Small intestine (tissue), 16 donors: ENCODE data around the gene MID1. TPM values are rescaled to one million over a fixed set of nuclear protein-coding genes. Genes with fewer than 3 reads are reported as not detected.

ENCODE experiments used
- DNase-seq, 2 donors: peaks; one replicate each; pipeline versions ENCODE4 v3.0.0 to v3.0.0-alpha.2; 2013
- FAIRE-seq: peaks from 2 replicates; lab custom pipeline; 2012; peaks lifted over from hg19 to GRCh38; lab: Jason Lieb, UNC
- H3K27ac ChIP-seq, 3 donors: one replicate each; pipeline ENCODE4 v1.5.1; 2013; ENCODE audit warnings: low read length in 2 of 3, mild to moderate bottlenecking in 2 of 3, control low read depth in 1 of 3, inconsistent platforms in 1 of 3, low read depth in 1 of 3, moderate library complexity in 1 of 3
- H3K27me3 ChIP-seq, 3 donors: one replicate each; pipeline ENCODE4 v1.6.1; 2013; ENCODE audit warnings: low read length in 3 of 3, inconsistent platforms in 1 of 3; ENCODE audit not compliant: control insufficient read depth in 3 of 3, insufficient read depth in 3 of 3
- H3K36me3 ChIP-seq, 3 donors: one replicate each; pipeline ENCODE4 v1.6.1; 2013; ENCODE audit warnings: low read length in 3 of 3, inconsistent platforms in 1 of 3, low read depth in 1 of 3, mild to moderate bottlenecking in 1 of 3, moderate library complexity in 1 of 3; ENCODE audit not compliant: control insufficient read depth in 3 of 3, insufficient read depth in 2 of 3
- H3K4me1 ChIP-seq, 3 donors: one replicate each; pipeline ENCODE4 v1.6.1; 2013; ENCODE audit warnings: low read length in 2 of 3, inconsistent platforms in 1 of 3, low read depth in 1 of 3, mild to moderate bottlenecking in 1 of 3, moderate library complexity in 1 of 3; ENCODE audit not compliant: control insufficient read depth in 3 of 3, insufficient read depth in 2 of 3
- H3K4me3 ChIP-seq, 3 donors: one replicate each; pipeline ENCODE4 v1.5.1; 2013; ENCODE audit warnings: low read length in 3 of 3, control low read depth in 1 of 3, inconsistent platforms in 1 of 3, low read depth in 1 of 3, mild to moderate bottlenecking in 1 of 3, moderate library complexity in 1 of 3
- H3K9me3 ChIP-seq, 2 donors: one replicate each; pipeline ENCODE4 v1.6.1; 2013; ENCODE audit warnings: low read depth in 1 of 2, low read length in 1 of 2; ENCODE audit not compliant: control insufficient read depth in 2 of 2, insufficient read depth in 1 of 2
- WGBS, 3 donors: extraction: QIAGEN DNeasy Blood & Tissue Kit; methylation state at CpG; one replicate each; pipeline ENCODE4 v1.1.7; 2013; 5-methylcytosine and 5-hydroxymethylcytosine counted together
- long read RNA-seq, 10 donors: transcript quantifications; one replicate each; lab custom pipeline, GENCODE V29; 2026
- polyA plus RNA-seq, 4 donors: library from polyadenylated mRNA; stranded (reverse) in 3 of 4; unstranded in 1 of 4; fragments of 200-250 nt in 3 of 4; fragments of 120-200 nt in 1 of 4; gene quantifications; one replicate each; pipeline versions ENCODE4 v1.2.1 to v1.2.3, GENCODE V29; 2013
- donor health status: healthy with polysubstance abuse.
- donor health status: control.
- donor health status: control.
- donor health status: Bipolar disorder and iron deficiency.
- donor health status: healthy.

The MID1 gene
- polyA plus RNA-seq: 10 to 100 TPM in 1 of 4 donors, 1 to 10 TPM in 3; 1.9 to 11.6 (median 4.6) TPM
- long read RNA-seq, donor 1, full-length matches to known transcripts: 4 of 4 reads
- long read RNA-seq, donor 1, partial matches to known transcripts: 0 of 4 reads
- long read RNA-seq, donor 1, other reads (novel, unspliced or antisense): 0 of 4 reads
- long read RNA-seq, donor 2, full-length matches to known transcripts: 1 of 1 reads
- long read RNA-seq, donor 2, partial matches to known transcripts: 0 of 1 reads
- long read RNA-seq, donor 2, other reads (novel, unspliced or antisense): 0 of 1 reads
- long read RNA-seq, donor 3, full-length matches to known transcripts: 1 of 1 reads
- long read RNA-seq, donor 3, partial matches to known transcripts: 0 of 1 reads
- long read RNA-seq, donor 3, other reads (novel, unspliced or antisense): 0 of 1 reads
- long read RNA-seq, donor 4: 0 reads
- long read RNA-seq, donor 5, partial matches to known transcripts: 0 of 1 reads
- long read RNA-seq, donor 5, other reads (novel, unspliced or antisense): 0 of 1 reads
- long read RNA-seq, donor 6: 0 reads
- long read RNA-seq, donor 7, full-length matches to known transcripts: 2 of 2 reads
- long read RNA-seq, donor 7, partial matches to known transcripts: 0 of 2 reads
- long read RNA-seq, donor 7, other reads (novel, unspliced or antisense): 0 of 2 reads
- long read RNA-seq, donor 8: 0 reads
- long read RNA-seq, donor 9, partial matches to known transcripts: 0 of 1 reads
- long read RNA-seq, donor 9, other reads (novel, unspliced or antisense): 0 of 1 reads
- long read RNA-seq, donor 10, full-length matches to known transcripts: 3 of 3 reads
- long read RNA-seq, donor 10, partial matches to known transcripts: 0 of 3 reads
- long read RNA-seq, donor 10, other reads (novel, unspliced or antisense): 0 of 3 reads

GRCh38 chrX:10620121-10620699, at the start of gene MID1:
Gene MID1 (minus strand): TSS chrX:10620585. CDS start chrX:10567547, 53,038 bp downstream.
- Histone ChIP-seq H3K4me1 (peaks cover 0 to 3% (median 0%) of the 10 kb centered on the region in 3 donors), H3K9me3 (no peaks in the 10 kb centered on the region), H3K36me3 (no peaks in the 10 kb centered on the region), H3K27ac (peak within 1 kb of the TSS; percentile 2 to 77 (median 59)), H3K27me3 (no peaks in the 10 kb centered on the region), H3K4me3 (peak within 1 kb of the TSS; percentile 30 to 66 (median 55))
- DNase-seq: peak; percentile 55 to 69
- WGBS, 3 donors: 1 to 35% (median 3%) methylated on average over 33 to 46 of the region's 46 CpGs
- FAIRE-seq: no peak

- WGBS, 3 donors: 46 to 53% (median 52%) methylated on average over 1 of the region's 1 CpG
- no peak overlapping the region for H3K27ac ChIP-seq
- H3K4me1 ChIP-seq: no peaks in the 10 kb centered on the region
- no peaks in the 10 kb centered on the region for H3K36me3 ChIP-seq
- no peak for FAIRE-seq
- H3K4me3 ChIP-seq: no peak overlapping the region
- DNase-seq: no peak
- H3K9me3 ChIP-seq: no peaks in the 10 kb centered on the region
- H3K27me3 ChIP-seq: no peaks in the 10 kb centered on the region
Observed at GRCh38 chrX:10667143-10667542, 46.8 kb upstream of the MID1 start.

- no peak overlapping the region for H3K27ac ChIP-seq
- WGBS, 3 donors: 29 to 43% (median 35%) methylated on average over 1 of the region's 1 CpG
- no peaks in the 10 kb centered on the region for H3K9me3 ChIP-seq
- H3K4me3 ChIP-seq: no peak overlapping the region
- H3K27me3 ChIP-seq: no peaks in the 10 kb centered on the region
- FAIRE-seq: no peak
- H3K4me1 ChIP-seq: no peaks in the 10 kb centered on the region
- DNase-seq: peak in 1 of 2 donors; percentile 2
- H3K36me3 ChIP-seq: no peaks in the 10 kb centered on the region
Observed at GRCh38 chrX:10666102-10666501, 45.7 kb upstream of the MID1 start.

GRCh38 chrX:10665681-10666080, 45.3 kb upstream of the MID1 start:
- FAIRE-seq (no peak), DNase-seq (no peak)
- Histone ChIP-seq H3K4me3 (no peak overlapping the region), H3K9me3 (no peaks in the 10 kb centered on the region), H3K27ac (no peak overlapping the region), H3K4me1 (no peaks in the 10 kb centered on the region), H3K36me3 (no peaks in the 10 kb centered on the region), H3K27me3 (no peaks in the 10 kb centered on the region)
- 69 to 91% (median 89%) methylated on average over 7 of the region's 7 CpGs for WGBS, 3 donors

- no peaks in the 10 kb centered on the region for H3K27me3 ChIP-seq
- FAIRE-seq (no peak), DNase-seq (no peak)
- H3K4me3 ChIP-seq: no peak overlapping the region
- H3K36me3 ChIP-seq: no peaks in the 10 kb centered on the region
- no peaks in the 10 kb centered on the region for H3K4me1 ChIP-seq
- WGBS, 3 donors: 55 to 81% (median 71%) methylated on average over 6 of the region's 6 CpGs
- no peak overlapping the region for H3K27ac ChIP-seq
- H3K9me3 ChIP-seq: no peaks in the 10 kb centered on the region
Observed at GRCh38 chrX:10660171-10660570, 39.8 kb upstream of the MID1 start.

- DNase-seq (peak in 1 of 2 donors; percentile 2), FAIRE-seq (no peak)
- H3K4me3 ChIP-seq: no peak overlapping the region
- H3K4me1 ChIP-seq: no peaks in the 10 kb centered on the region
- 6 to 38% (median 18%) methylated on average over 1 of the region's 1 CpG for WGBS, 3 donors
- no peaks in the 10 kb centered on the region for H3K27me3 ChIP-seq
- no peaks in the 10 kb centered on the region for H3K9me3 ChIP-seq
- H3K27ac ChIP-seq: no peak overlapping the region
- no peaks in the 10 kb centered on the region for H3K36me3 ChIP-seq
Observed at GRCh38 chrX:10656214-10656613, 35.8 kb upstream of the MID1 start.

- Histone ChIP-seq H3K36me3 (no peaks in the 10 kb centered on the region), H3K27ac (no peak overlapping the region), H3K27me3 (no peaks in the 10 kb centered on the region), H3K4me3 (no peak overlapping the region), H3K4me1 (no peaks in the 10 kb centered on the region), H3K9me3 (no peaks in the 10 kb centered on the region)
- 72 to 74% (median 72%) methylated on average over 3 of the region's 3 CpGs for WGBS, 3 donors
- DNase-seq (no peak), FAIRE-seq (no peak)
Observed at GRCh38 chrX:10654960-10655359, 34.6 kb upstream of the MID1 start.

- 80 to 90% (median 89%) methylated on average over 2 of the region's 2 CpGs for WGBS, 3 donors
- FAIRE-seq (no peak), DNase-seq (no peak)
- Histone ChIP-seq H3K9me3 (no peaks in the 10 kb centered on the region), H3K36me3 (no peaks in the 10 kb centered on the region), H3K27me3 (no peaks in the 10 kb centered on the region), H3K4me3 (no peak overlapping the region), H3K4me1 (no peaks in the 10 kb centered on the region), H3K27ac (no peak overlapping the region)
Observed at GRCh38 chrX:10653302-10653701, 32.9 kb upstream of the MID1 start.
